H1 (cell line): ENCODE results near the gene PRRC1. TPM values are rescaled to one million over a fixed set of nuclear protein-coding genes. Genes with fewer than 3 reads are reported as not detected.

Experiments used
- CTCF ChIA-PET: fragments of 300-600 bp; sonication (Branson Sonifier 250); formaldehyde crosslinking; loops from one replicate; lab custom pipeline; 2021; ENCODE audit not compliant: partially characterized antibody; lab: Charles Lee
- POLR2A ChIA-PET: fragments of 300-600 bp; sonication (Branson Sonifier 250); formaldehyde crosslinking; loops from one replicate; lab custom pipeline; 2021; ENCODE audit warnings: inconsistent platforms; ENCODE audit not compliant: partially characterized antibody; lab: Charles Lee
- DNase-seq, 2 experiments: peaks; one replicate each; pipeline versions ENCODE4 v3.0.0 to v3.0.0-alpha.2; 2010 to 2022; ENCODE audit warnings: low spot score in 2 of 2, low read depth in 1 of 2, mixed read lengths in 1 of 2
- FAIRE-seq: peaks from 2 replicates; lab custom pipeline; 2011; peaks lifted over from hg19 to GRCh38; lab: Jason Lieb, UNC
- H2AFZ ChIP-seq: 2 replicates; pipeline ENCODE4 v1.8.1; 2012; ENCODE audit warnings: low read length, inconsistent platforms
- H2AK5ac ChIP-seq: 2 replicates; pipeline ENCODE4 v1.6.1; 2013; ENCODE audit warnings: low read depth, low read length
- H2BK120ac ChIP-seq: replicated peaks from 2 replicates; pipeline ENCODE3; 2013; ENCODE audit warnings: low read depth, low read length, inconsistent platforms
- H2BK12ac ChIP-seq: 2 replicates; pipeline ENCODE4 v1.6.1; 2013; ENCODE audit warnings: low read depth, low read length
- H2BK15ac ChIP-seq: 2 replicates; pipeline ENCODE4 v1.6.1; 2013; ENCODE audit warnings: low read length
- H2BK20ac ChIP-seq: 2 replicates; pipeline ENCODE4 v1.6.1; 2013; ENCODE audit warnings: low read length
- H2BK5ac ChIP-seq: 2 replicates; pipeline ENCODE4 v1.6.1; 2013; ENCODE audit warnings: low read depth, low read length
- H3K14ac ChIP-seq: 2 replicates; pipeline ENCODE4 v1.6.1; 2013; ENCODE audit warnings: inconsistent platforms; ENCODE audit not compliant: insufficient read length
- H3K18ac ChIP-seq: 2 replicates; pipeline ENCODE4 v1.6.1; 2013; ENCODE audit warnings: low read length; ENCODE audit errors: extremely low read depth
- H3K23ac ChIP-seq: 2 replicates; pipeline ENCODE4 v1.6.1; 2013; ENCODE audit warnings: inconsistent platforms; ENCODE audit not compliant: insufficient read length
- H3K23me2 ChIP-seq: 2 replicates; pipeline ENCODE4 v1.6.1; 2013; ENCODE audit warnings: low read depth, low read length
- H3K27ac ChIP-seq: 2 replicates; pipeline ENCODE4 v1.6.1; 2011; ENCODE audit warnings: low read depth, low read length, inconsistent platforms
- H3K27me3 ChIP-seq, 4 experiments: replicated peaks in 1 of 4; 1 replicate in 1 of 4; 2 replicates in 3 of 4; pipeline versions ENCODE4 v1.6.1 to v1.8.1; 2011 to 2013; ENCODE audit warnings: low read length in 3 of 4, mild to moderate bottlenecking in 3 of 4, inconsistent platforms in 2 of 4, mixed read lengths in 2 of 4, moderate library complexity in 1 of 4; ENCODE audit not compliant: control insufficient read depth in 3 of 4, insufficient read depth in 3 of 4; ENCODE audit errors: extremely low read depth in 1 of 4
- H3K36me3 ChIP-seq, 4 experiments: 2 replicates each; pipeline versions ENCODE4 v1.6.1 to v1.8.1; 2011 to 2013; ENCODE audit warnings: mild to moderate bottlenecking in 4 of 4, low read length in 3 of 4, moderate library complexity in 2 of 4, control low read depth in 1 of 4, inconsistent platforms in 1 of 4; ENCODE audit not compliant: insufficient read depth in 4 of 4, control insufficient read depth in 2 of 4
- H3K4ac ChIP-seq: replicated peaks from 2 replicates; pipeline ENCODE3; 2013; ENCODE audit warnings: low read length, low read depth, mixed read lengths, inconsistent platforms; ENCODE audit not compliant: insufficient read length
- H3K4me1 ChIP-seq, 4 experiments: replicated peaks in 1 of 4; 1 replicate in 1 of 4; 2 replicates in 3 of 4; pipeline versions ENCODE4 v1.6.1 to v1.8.1; 2011 to 2013; ENCODE audit warnings: low read length in 3 of 4, inconsistent platforms in 2 of 4, mixed read lengths in 1 of 4; ENCODE audit not compliant: insufficient read depth in 4 of 4, control insufficient read depth in 3 of 4
- H3K4me2 ChIP-seq, 2 experiments: 2 replicates each; pipeline versions ENCODE4 v1.6.1 to v1.8.1; 2011 to 2013; ENCODE audit warnings: low read depth in 2 of 2, low read length in 2 of 2, control low read depth in 1 of 2, inconsistent platforms in 1 of 2, mild to moderate bottlenecking in 1 of 2; ENCODE audit not compliant: insufficient read depth in 1 of 2
- H3K4me3 ChIP-seq, 4 experiments: fragments of 200-600, 300-600 bp in 1 of 4; sonication (generic), shearing (Covaris generic), sonication (Bioruptor Twin) in 1 of 4; 2 replicates each; pipeline versions ENCODE4 v1.5.1 to v1.8.1; 2011 to 2016; ENCODE audit warnings: low read length in 4 of 4, low read depth in 3 of 4, control low read depth in 2 of 4, inconsistent platforms in 2 of 4, mild to moderate bottlenecking in 2 of 4, mixed read lengths in 1 of 4, moderate library complexity in 1 of 4; ENCODE audit not compliant: insufficient read depth in 2 of 4; ENCODE audit errors: extremely low read depth in 1 of 4
- H3K56ac ChIP-seq: replicated peaks from 2 replicates; pipeline ENCODE3; 2013; ENCODE audit warnings: low read depth, mild to moderate bottlenecking, mixed read lengths, low read length, inconsistent platforms; ENCODE audit not compliant: insufficient read length
- H3K79me1 ChIP-seq: 2 replicates; pipeline ENCODE4 v1.6.1; 2013; ENCODE audit warnings: low read depth, low read length, control low read depth
- H3K79me2 ChIP-seq, 2 experiments: 2 replicates each; pipeline versions ENCODE4 v1.6.1 to v1.8.1; 2012 to 2013; ENCODE audit warnings: low read length in 2 of 2, mild to moderate bottlenecking in 2 of 2, inconsistent platforms in 1 of 2; ENCODE audit not compliant: insufficient read depth in 2 of 2, control insufficient read depth in 1 of 2
- H3K9ac ChIP-seq, 4 experiments: replicated peaks in 1 of 4; 1 replicate in 1 of 4; 2 replicates in 3 of 4; pipeline versions ENCODE4 v1.6.1 to v1.8.1; 2011 to 2013; ENCODE audit warnings: low read depth in 3 of 4, low read length in 3 of 4, control low read depth in 2 of 4, mild to moderate bottlenecking in 2 of 4, moderate library complexity in 2 of 4, inconsistent platforms in 1 of 4; ENCODE audit errors: extremely low read depth in 1 of 4
- H3K9me3 ChIP-seq, 2 experiments: 2 replicates each; pipeline versions ENCODE4 v1.6.1 to v1.8.1; 2012 to 2013; ENCODE audit warnings: mild to moderate bottlenecking in 2 of 2, moderate library complexity in 2 of 2, control low read depth in 1 of 2, inconsistent platforms in 1 of 2, low read depth in 1 of 2, low read length in 1 of 2, mixed read lengths in 1 of 2; ENCODE audit not compliant: insufficient read depth in 2 of 2
- H4K20me1 ChIP-seq, 2 experiments: replicated peaks in 1 of 2; 2 replicates each; pipeline versions ENCODE3 to v1.8.1; 2011 to 2013; ENCODE audit warnings: inconsistent platforms in 2 of 2, low read length in 2 of 2, mild to moderate bottlenecking in 1 of 2; ENCODE audit not compliant: insufficient read depth in 2 of 2, control insufficient read depth in 1 of 2
- H4K5ac ChIP-seq: 2 replicates; pipeline ENCODE4 v1.6.1; 2013; ENCODE audit warnings: low read length, low read depth, mixed read lengths, inconsistent platforms; ENCODE audit not compliant: insufficient read length
- H4K8ac ChIP-seq: 2 replicates; pipeline ENCODE4 v1.8.0; 2013; ENCODE audit warnings: mild to moderate bottlenecking, moderate library complexity, low read length, inconsistent platforms; ENCODE audit not compliant: insufficient read depth; ENCODE audit errors: extremely low read depth
- H4K91ac ChIP-seq: replicated peaks from 2 replicates; pipeline ENCODE3; 2013; ENCODE audit warnings: low read length, mixed read lengths, inconsistent platforms; ENCODE audit not compliant: insufficient read length
- GABPA ChIP-seq: IDR thresholded peaks from 2 replicates; pipeline ENCODE4 v1.6.1; 2011; ENCODE audit warnings: mild to moderate bottlenecking, low read length, moderate library complexity, borderline replicate concordance; ENCODE audit not compliant: insufficient read depth
- HDAC2 ChIP-seq, 2 experiments: fragments of 300-600 bp in 1 of 2; sonication (generic) in 1 of 2; IDR thresholded peaks; 2 replicates each; pipeline ENCODE4 v1.6.1; 2011 to 2012; ENCODE audit warnings: low read depth in 2 of 2, low read length in 2 of 2, mild to moderate bottlenecking in 2 of 2, moderate library complexity in 2 of 2, borderline replicate concordance in 1 of 2, inconsistent platforms in 1 of 2
- POLR2AphosphoS5 ChIP-seq: IDR thresholded peaks from 2 replicates; pipeline ENCODE4 v1.6.1; 2011; ENCODE audit warnings: low read depth, low read length
- WGBS, 2 experiments: shearing (Covaris generic) in 1 of 2; methylation state at CpG; one replicate each; pipeline versions ENCODE4 v1.1.6 to v1.1.7; 2013 to 2015; ENCODE audit warnings: low lambda C conversion rate in 2 of 2, mixed read lengths in 2 of 2, inconsistent platforms in 1 of 2, low coverage in 1 of 2, missing lambda C conversion rate in 1 of 2; ENCODE audit not compliant: insufficient replicate concordance in 2 of 2, insufficient coverage in 1 of 2, insufficient read length in 1 of 2; ENCODE audit errors: extremely low coverage in 1 of 2, missing lambda C conversion rate in 1 of 2; 5-methylcytosine and 5-hydroxymethylcytosine counted together
- polyA plus RNA-seq, 7 experiments: library from polyadenylated mRNA; depleted of rRNA in 3 of 7; stranded (reverse) in 5 of 7; unstranded in 2 of 7; fragments of >200 nt in 5 of 7; fragments of 200-250 nt in 2 of 7; gene quantifications; 1 replicate in 5 of 7; 2 replicates in 1 of 7; 4 replicates in 1 of 7; pipeline versions ENCODE4 v1.2.1 to v1.2.3, GENCODE V29; 2011 to 2013; ENCODE audit warnings: missing spikeins in 2 of 7, mixed read lengths in 2 of 7
- total RNA-seq: library from RNA; stranded (reverse); fragmentation: NEBNext Ultra II Directional; extraction: Animal tissue kit (Norgen Biotek cat#: 25700); gene quantifications from 2 replicates; pipeline ENCODE4 v1.2.1, GENCODE V29; 2021

Gene PRRC1
- total and polyA plus RNA-seq, 2 of the 8 experiments (the other 6 are each of a cell fraction or from before 2014, with no cell fraction given), result 54.6 to 78.6 TPM

- no peak overlapping the region for H3K18ac ChIP-seq
- no peaks in the 10 kb centered on the region; the same call in 1 of the 2 replicates for H3K23me2 ChIP-seq
- no peak overlapping the region for H3K4me3 ChIP-seq
- no peak overlapping the region for H2BK12ac ChIP-seq
- H2BK20ac ChIP-seq, result no peak overlapping the region
- no peak for TF ChIP-seq GABPA
- no peak for TF ChIP-seq HDAC2 (IDR thresholded peaks at IDR 0.05; ENCODE audit: borderline replicate concordance in 1 of 2, low read depth in 2 of 2, low read length in 2 of 2)
- TF ChIP-seq POLR2AphosphoS5, result no peak
- TF ChIP-seq, all 59 proteins: peak for 0
- H4K20me1 ChIP-seq, result no peaks in the 10 kb centered on the region
- no peak overlapping the region for H2BK120ac ChIP-seq
- no peaks in the 10 kb centered on the region for H3K79me2 ChIP-seq
- no peak for FAIRE-seq
- peaks cover 0 to 6% (median 0%) of the 10 kb centered on the region in 4 experiments; a peak in 1 of 7 replicates for H3K4me1 ChIP-seq
- H3K4ac ChIP-seq, result no peak overlapping the region
- no peak overlapping the region for H3K4me2 ChIP-seq
- H4K91ac ChIP-seq, result no peak overlapping the region
- no peaks in the 10 kb centered on the region for H3K36me3 ChIP-seq
- ChIA-PET POLR2A (no interaction called here), CTCF (interaction anchor here (1.0 kb wide), 1 partner anchor 175 kb away, joined by 3 read pairs; no protein-coding TSS in a partner anchor)
- no peak overlapping the region for H3K14ac ChIP-seq
- no peak overlapping the region for H2BK5ac ChIP-seq
- H2BK15ac ChIP-seq, result no peak overlapping the region
- no peak overlapping the region for H3K23ac ChIP-seq
- H3K56ac ChIP-seq, result no peak overlapping the region
- no peak for DNase-seq
- H2AK5ac ChIP-seq, result no peak overlapping the region
- H3K9me3 ChIP-seq, result no peaks in the 10 kb centered on the region
- WGBS, 2 experiments, result 92% methylated on average over 3 of the region's 3 CpGs; no CpG with 5 or more reads in 1 of the 2 experiments
- H3K79me1 ChIP-seq, result no peaks in the 10 kb centered on the region
- no peak overlapping the region for H4K8ac ChIP-seq
- H3K9ac ChIP-seq, result no peak overlapping the region
- H3K27me3 ChIP-seq, result no peaks in the 10 kb centered on the region
- no peak overlapping the region for H4K5ac ChIP-seq
- no peak overlapping the region for H3K27ac ChIP-seq
- no peak overlapping the region for H2AFZ ChIP-seq
Measured at GRCh38 chr5:127582773-127583370, 65.4 kb downstream of the PRRC1 start.
